ENCODE measurements around the gene DDX51. TPM values are rescaled to one million over a fixed set of nuclear protein-coding genes. Genes with fewer than 3 reads are reported as not detected.

The DDX51 gene
- total RNA-seq, 1 experiment from 2014 or later, result 38.1 TPM

DNA sequence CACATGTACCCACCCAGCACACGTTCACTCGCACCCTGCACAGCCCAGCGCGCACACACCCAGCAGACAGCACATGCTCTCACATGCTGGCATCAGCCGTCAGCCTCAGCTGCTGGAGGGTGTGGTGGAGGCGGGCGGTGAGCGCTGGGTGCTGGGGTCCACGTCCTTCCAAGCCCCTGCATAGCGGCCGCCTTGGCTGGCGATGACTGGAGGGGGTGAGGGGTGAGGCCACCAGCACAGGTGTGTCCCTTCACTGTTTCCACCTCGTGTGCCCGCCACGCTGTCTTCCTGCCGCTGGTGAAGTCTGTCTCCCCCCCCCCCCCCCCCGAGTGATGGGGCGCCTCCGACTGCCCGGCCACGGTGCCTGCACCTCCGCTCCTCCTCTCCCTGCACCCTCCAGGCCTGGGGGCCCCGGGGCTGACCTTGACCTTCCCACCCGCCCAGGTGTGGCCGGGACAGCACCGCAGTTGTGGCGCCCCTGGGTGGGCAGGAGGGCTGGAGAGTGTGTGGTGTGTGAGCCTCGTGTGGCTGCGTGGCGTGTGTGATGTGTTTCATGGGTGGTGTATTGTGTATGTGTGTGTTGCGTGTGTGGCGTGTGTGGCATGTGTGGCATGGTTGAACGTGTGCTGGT is 37.6 kb upstream of the DDX51 start:
- Histone ChIP-seq H3K27me3 (ENCODE audit: insufficient read depth, low read length) (0 out of 2 replicates have a peak, but pooled peaks cover 6% of the 10 kb centered on the region), H3K4me1 (ENCODE audit: control insufficient read depth in 1 of 2, insufficient read depth in 2 of 2, low read length in 2 of 2) (no peaks in the 10 kb centered on the region), H3K79me2 (ENCODE audit: insufficient read depth, low read length) (no peaks in the 10 kb centered on the region), H3K4me2 (ENCODE audit: low read length) (no peak overlapping the region), H2AFZ (ENCODE audit: low read depth, low read length, poor library complexity, severe bottlenecking) (no peak overlapping the region), H3K9me2 (ENCODE audit: insufficient read depth) (no peaks in the 10 kb centered on the region), H3K36me3 (ENCODE audit: control insufficient read depth in 1 of 2, insufficient read depth in 2 of 2, low read length in 2 of 2) (no peaks in the 10 kb centered on the region), H4K20me1 (ENCODE audit: insufficient read depth) (no peaks in the 10 kb centered on the region), H3K27ac (ENCODE audit: low read depth, low read length) (no peak overlapping the region), H3K4me3 (replicated peaks in 1 of 2; ENCODE audit: low read depth in 1 of 2, low read length in 2 of 2) (no peak overlapping the region), H3K9ac (ENCODE audit: low read length) (no peak overlapping the region), H3K9me3 (ENCODE audit: control insufficient read depth in 1 of 2, insufficient read depth in 1 of 2, low read depth in 1 of 2, low read length in 2 of 2) (no peaks in the 10 kb centered on the region)
- no peak for ATAC-seq
- RAD21 ChIA-PET (ENCODE audit: low non-redundant PET in 1 of 2, low total read pairs in 2 of 2, uncharacterized antibody in 2 of 2, unreplicated experiment in 2 of 2), result no interaction called here
- TF ChIP-seq SIN3A (IDR thresholded peaks at IDR 0.05; ENCODE audit: low read depth) (no peak), POLR2A (IDR thresholded peaks at IDR 0.05; ENCODE audit: borderline replicate concordance, extremely low read depth, insufficient read depth, insufficient read length) (no peak), CEBPB (IDR thresholded peaks at IDR 0.05; ENCODE audit: low read depth) (no peak), CBX3 (IDR thresholded peaks at IDR 0.05; ENCODE audit: low read depth) (no peak), TCF7L2 (IDR thresholded peaks at IDR 0.05; ENCODE audit: borderline replicate concordance, extremely low read depth, insufficient read depth, insufficient read length) (no peak), EGR1 (IDR thresholded peaks at IDR 0.05; ENCODE audit: low read depth) (no peak), ELF1 (IDR thresholded peaks at IDR 0.05; ENCODE audit: borderline replicate concordance, low read depth) (no peak), EZH2 (IDR thresholded peaks at IDR 0.05) (no peak)
- TF ChIP-seq, protein P1, sequence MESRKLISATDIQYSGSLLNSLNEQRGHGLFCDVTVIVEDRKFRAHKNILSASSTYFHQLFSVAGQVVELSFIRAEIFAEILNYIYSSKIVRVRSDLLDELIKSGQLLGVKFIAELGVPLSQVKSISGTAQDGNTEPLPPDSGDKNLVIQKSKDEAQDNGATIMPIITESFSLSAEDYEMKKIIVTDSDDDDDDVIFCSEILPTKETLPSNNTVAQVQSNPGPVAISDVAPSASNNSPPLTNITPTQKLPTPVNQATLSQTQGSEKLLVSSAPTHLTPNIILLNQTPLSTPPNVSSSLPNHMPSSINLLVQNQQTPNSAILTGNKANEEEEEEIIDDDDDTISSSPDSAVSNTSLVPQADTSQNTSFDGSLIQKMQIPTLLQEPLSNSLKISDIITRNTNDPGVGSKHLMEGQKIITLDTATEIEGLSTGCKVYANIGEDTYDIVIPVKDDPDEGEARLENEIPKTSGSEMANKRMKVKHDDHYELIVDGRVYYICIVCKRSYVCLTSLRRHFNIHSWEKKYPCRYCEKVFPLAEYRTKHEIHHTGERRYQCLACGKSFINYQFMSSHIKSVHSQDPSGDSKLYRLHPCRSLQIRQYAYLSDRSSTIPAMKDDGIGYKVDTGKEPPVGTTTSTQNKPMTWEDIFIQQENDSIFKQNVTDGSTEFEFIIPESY (IDR thresholded peaks at IDR 0.05; ENCODE audit: extremely low read depth, insufficient replicate concordance, low read length), result no peak
- TF ChIP-seq, protein P2, sequence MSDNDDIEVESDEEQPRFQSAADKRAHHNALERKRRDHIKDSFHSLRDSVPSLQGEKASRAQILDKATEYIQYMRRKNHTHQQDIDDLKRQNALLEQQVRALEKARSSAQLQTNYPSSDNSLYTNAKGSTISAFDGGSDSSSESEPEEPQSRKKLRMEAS (IDR thresholded peaks at IDR 0.05), result no peak
- TF ChIP-seq, protein P3, sequence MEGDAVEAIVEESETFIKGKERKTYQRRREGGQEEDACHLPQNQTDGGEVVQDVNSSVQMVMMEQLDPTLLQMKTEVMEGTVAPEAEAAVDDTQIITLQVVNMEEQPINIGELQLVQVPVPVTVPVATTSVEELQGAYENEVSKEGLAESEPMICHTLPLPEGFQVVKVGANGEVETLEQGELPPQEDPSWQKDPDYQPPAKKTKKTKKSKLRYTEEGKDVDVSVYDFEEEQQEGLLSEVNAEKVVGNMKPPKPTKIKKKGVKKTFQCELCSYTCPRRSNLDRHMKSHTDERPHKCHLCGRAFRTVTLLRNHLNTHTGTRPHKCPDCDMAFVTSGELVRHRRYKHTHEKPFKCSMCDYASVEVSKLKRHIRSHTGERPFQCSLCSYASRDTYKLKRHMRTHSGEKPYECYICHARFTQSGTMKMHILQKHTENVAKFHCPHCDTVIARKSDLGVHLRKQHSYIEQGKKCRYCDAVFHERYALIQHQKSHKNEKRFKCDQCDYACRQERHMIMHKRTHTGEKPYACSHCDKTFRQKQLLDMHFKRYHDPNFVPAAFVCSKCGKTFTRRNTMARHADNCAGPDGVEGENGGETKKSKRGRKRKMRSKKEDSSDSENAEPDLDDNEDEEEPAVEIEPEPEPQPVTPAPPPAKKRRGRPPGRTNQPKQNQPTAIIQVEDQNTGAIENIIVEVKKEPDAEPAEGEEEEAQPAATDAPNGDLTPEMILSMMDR (IDR thresholded peaks at IDR 0.05 in 2 of 3, conservative IDR thresholded peaks at IDR 0.05 in 1 of 3; ENCODE audit: borderline replicate concordance in 1 of 3, insufficient read depth in 1 of 3, low read depth in 2 of 3, low read length in 2 of 3), result no peak
- no TSS peak for BruUV-seq (replicated peaks)
- CTCF ChIA-PET, result no interaction called here
- intact Hi-C loops (cut with micrococcal nuclease), result no loop called here
- POLR2A ChIA-PET, result no interaction called here
- DNase-seq (ENCODE audit: low read depth, low spot score), result no peak

All from HCT116 (cell line).